GM23338 (cell line): ENCODE measurements around the gene RAB11FIP4.

Source experiments
- CREB1 ChIP-seq: fragments of 250-450 bp; sonication (Bioruptor Pico); IDR thresholded peaks from 2 replicates; pipeline ENCODE4 v1.5.0; 2020; ENCODE audit warnings: low read depth, mild to moderate bottlenecking, moderate library complexity
- EZH2 ChIP-seq: fragments of 200-600 bp; sonication (generic); IDR thresholded peaks from one replicate; pipeline ENCODE4 v1.8.0; 2017; ENCODE audit warnings: antibody characterized with exemption, mild to moderate bottlenecking, low read depth; ENCODE audit not compliant: unreplicated experiment
- EZH2phosphoT487 ChIP-seq: fragments of 200-600 bp; sonication (generic); IDR thresholded peaks from one replicate; pipeline ENCODE4 v1.8.1; 2018; ENCODE audit warnings: antibody characterized with exemption; ENCODE audit not compliant: unreplicated experiment
- JUNB ChIP-seq: IDR thresholded peaks from one replicate; pipeline ENCODE4 v1.6.1; 2016; ENCODE audit warnings: antibody characterized with exemption; ENCODE audit not compliant: unreplicated experiment
- NANOG ChIP-seq: IDR thresholded peaks from 2 replicates; pipeline ENCODE4 v1.6.1; 2016; ENCODE audit warnings: antibody characterized with exemption, borderline replicate concordance
- POLR2AphosphoS5 ChIP-seq: IDR thresholded peaks from 2 replicates; pipeline ENCODE4 v1.6.1; 2016; ENCODE audit warnings: antibody characterized with exemption, low read depth
- REST ChIP-seq: IDR thresholded peaks from one replicate; pipeline ENCODE4 v1.6.1; 2018; ENCODE audit warnings: antibody characterized with exemption; ENCODE audit not compliant: unreplicated experiment
- TF ChIP-seq, protein P1 (sequence below), 2 experiments: fragments of 200-600 bp in 1 of 2; sonication (generic) in 1 of 2; conservative IDR thresholded peaks; 2 replicates each; pipeline versions ENCODE4 v1.5.1 to v1.6.1; 2016 to 2017; ENCODE audit warnings: antibody characterized with exemption in 2 of 2, low read depth in 2 of 2, mild to moderate bottlenecking in 2 of 2, moderate library complexity in 1 of 2

DNA sequence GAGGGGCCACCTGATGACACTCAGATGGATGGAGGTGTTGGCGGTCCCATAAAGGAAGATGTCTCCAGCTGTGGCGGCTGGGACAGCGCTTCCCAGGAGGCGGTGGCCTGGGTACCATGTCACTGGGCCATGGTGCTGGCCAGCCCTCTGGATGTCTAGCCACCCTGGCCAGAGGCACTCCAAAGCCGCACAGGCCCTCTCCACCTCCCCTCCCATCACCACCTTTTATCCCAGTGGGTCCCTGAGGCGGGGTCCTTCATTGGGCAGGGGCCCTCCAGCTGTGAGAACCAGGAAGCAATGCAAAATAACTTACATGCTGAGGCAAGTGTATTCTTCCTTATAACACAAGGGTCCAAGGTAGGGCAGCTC, 23.1 kb downstream of the RAB11FIP4 start:
- TF ChIP-seq, protein P1, sequence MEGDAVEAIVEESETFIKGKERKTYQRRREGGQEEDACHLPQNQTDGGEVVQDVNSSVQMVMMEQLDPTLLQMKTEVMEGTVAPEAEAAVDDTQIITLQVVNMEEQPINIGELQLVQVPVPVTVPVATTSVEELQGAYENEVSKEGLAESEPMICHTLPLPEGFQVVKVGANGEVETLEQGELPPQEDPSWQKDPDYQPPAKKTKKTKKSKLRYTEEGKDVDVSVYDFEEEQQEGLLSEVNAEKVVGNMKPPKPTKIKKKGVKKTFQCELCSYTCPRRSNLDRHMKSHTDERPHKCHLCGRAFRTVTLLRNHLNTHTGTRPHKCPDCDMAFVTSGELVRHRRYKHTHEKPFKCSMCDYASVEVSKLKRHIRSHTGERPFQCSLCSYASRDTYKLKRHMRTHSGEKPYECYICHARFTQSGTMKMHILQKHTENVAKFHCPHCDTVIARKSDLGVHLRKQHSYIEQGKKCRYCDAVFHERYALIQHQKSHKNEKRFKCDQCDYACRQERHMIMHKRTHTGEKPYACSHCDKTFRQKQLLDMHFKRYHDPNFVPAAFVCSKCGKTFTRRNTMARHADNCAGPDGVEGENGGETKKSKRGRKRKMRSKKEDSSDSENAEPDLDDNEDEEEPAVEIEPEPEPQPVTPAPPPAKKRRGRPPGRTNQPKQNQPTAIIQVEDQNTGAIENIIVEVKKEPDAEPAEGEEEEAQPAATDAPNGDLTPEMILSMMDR (conservative IDR thresholded peaks at IDR 0.05; ENCODE audit: low read depth in 2 of 2), result no peak
- no peak for TF ChIP-seq REST
- TF ChIP-seq EZH2, result no peak
- no peak for TF ChIP-seq POLR2AphosphoS5
- TF ChIP-seq CREB1 (CRISPR knock-in tag), result no peak
- no peak for TF ChIP-seq EZH2phosphoT487
- no peak for TF ChIP-seq NANOG
- no peak for TF ChIP-seq JUNB
